GM21367 (cell line): ENCODE results near the gene MASP2.
"Not testable (repeated sequence)": the region's sequence is repeated elsewhere in the genome, so short reads cannot be mapped to it uniquely, and the experiment has no call there.

Source experiments
- ATAC-seq: cut with Tn5 transposase; IDR thresholded peaks from one replicate; pipeline ENCODE4 v1.9.1; 2021; ENCODE audit not compliant: unreplicated experiment

Gene MASP2

DNA sequence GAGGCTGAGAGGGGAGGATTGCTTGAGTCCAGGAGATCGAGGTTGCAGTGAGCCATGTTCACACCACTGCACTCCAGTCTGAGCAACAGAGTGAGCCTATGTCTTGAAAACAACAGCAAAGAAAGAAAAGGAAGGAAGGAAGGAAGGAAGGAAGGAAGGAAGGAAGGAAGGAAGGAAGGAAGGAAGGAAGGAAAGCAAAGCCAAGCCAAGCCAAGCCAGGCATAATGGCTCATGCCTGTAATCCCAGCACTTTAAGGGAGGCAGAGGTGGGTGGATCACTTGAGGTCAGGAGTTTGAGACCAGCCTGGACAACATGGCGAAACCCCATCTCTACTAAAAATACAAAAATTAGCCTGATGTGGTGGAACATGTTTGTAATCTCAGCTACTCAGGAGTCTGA lies 55.0 kb downstream of the MASP2 start:
- not testable (repeated sequence) for ATAC-seq

DNA sequence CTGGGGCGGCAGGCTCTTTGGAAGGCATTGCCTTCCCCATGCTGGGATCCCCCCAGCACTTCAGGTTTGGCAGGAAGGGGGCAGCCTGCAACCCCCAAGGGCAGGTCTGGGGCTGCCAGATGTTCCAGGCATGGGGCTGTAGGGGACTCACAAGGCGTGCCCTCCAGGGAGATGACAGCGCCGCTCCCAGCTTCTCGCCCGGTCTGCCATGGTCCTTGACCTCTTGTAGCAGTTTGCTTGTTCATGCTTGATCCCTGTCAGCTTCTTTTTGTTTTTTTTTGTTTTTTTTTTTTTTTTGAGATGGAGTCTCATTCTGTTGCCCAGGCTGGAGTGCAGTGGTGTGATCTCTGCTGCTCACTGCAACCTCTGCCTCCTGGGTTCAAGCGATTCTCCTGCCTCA lies 56.2 kb downstream of the MASP2 start:
- ATAC-seq, result no peak

DNA sequence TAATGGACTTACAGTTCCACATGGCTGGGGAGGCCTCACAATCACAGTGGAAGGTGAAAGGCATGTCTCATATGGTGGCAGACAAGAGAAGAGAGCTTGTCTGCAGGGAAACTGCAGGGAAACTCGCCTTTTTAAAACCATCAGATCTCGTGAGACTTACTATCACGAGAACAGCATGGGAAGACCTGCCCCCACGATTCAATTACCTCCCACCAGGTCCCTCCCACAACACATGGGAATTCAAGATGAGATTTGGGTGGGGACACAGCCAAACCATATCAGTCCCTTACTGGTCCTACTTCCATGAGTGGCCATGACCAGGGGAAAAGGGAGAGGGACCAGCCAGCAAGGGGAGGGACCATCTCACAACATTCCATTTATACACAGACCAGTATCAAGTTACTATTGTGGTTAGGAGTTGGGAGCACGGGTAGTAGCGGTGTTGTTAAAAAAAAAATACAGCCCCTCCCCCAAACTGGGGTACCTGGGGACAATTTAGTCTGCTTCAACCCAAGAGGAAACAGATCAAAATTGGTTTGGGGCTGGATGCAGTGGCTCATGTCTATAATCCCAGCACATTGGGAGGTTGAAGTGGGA lies 57.0 kb downstream of the MASP2 start:
- not testable (repeated sequence) for ATAC-seq

DNA sequence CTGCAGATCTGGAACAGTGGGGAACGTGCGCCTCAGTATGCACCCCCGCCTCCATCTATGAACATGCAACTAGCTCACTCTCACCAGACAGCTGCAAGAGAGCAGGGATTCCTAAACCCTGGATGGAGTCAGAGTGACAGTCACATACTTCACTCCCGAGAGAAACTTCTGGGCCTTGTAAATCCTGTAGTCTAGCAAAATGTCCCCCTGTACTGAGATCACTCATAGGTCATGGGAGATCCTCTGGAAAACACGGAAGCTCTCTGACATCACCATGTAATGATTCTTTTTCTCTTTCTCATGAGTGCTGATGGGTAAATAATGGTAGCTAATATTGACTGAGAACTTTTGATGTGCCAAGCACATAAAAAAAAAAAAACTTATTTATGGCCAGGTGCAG lies 57.9 kb downstream of the MASP2 start:
- no peak for ATAC-seq

DNA sequence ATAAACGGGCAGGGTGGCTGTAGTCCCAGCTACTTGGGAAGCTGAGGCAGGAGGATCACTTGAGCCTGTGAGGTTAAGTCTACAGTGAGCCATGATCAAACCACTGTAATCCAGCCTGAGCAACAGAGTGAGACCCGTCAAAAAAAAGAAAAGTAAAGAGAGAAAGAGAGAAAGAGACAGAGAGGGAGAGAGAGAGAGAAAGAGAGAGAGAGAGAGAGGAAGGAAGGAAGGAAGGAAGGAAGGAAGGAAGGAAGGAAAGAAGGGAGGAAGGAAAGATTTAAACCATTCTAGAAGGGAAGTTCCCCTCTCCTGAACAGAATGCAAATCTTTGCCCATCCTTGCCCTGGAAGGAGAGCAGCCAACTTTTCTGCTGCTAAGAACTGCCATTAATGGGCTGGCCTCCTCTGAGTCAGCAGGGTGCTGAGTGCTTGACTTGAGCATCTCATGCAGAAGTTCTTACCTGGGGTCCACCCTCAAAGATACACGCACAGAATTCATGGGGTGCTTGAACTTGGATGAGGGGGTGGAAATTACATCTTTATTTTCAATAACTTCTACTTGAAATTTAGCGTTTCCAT lies 59.1 kb downstream of the MASP2 start:
- no peak for ATAC-seq

DNA sequence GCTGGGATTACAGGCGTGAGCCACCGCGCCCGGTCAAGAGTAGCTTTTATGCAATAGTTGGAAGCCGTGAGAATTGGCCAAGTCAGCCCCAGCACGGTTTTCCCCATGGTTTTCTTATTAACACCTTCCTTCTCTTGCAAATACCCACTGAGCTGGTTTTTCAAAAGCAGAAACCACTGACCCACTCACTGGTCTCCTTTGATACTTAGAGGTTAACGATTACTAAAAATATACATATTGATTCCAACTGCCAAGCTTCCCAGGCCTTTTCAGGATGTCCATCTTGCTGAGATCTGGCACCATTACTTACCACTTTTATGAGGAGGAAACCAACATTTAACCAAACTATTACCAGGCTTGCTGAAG lies 60.5 kb downstream of the MASP2 start:
- ATAC-seq, result no peak

DNA sequence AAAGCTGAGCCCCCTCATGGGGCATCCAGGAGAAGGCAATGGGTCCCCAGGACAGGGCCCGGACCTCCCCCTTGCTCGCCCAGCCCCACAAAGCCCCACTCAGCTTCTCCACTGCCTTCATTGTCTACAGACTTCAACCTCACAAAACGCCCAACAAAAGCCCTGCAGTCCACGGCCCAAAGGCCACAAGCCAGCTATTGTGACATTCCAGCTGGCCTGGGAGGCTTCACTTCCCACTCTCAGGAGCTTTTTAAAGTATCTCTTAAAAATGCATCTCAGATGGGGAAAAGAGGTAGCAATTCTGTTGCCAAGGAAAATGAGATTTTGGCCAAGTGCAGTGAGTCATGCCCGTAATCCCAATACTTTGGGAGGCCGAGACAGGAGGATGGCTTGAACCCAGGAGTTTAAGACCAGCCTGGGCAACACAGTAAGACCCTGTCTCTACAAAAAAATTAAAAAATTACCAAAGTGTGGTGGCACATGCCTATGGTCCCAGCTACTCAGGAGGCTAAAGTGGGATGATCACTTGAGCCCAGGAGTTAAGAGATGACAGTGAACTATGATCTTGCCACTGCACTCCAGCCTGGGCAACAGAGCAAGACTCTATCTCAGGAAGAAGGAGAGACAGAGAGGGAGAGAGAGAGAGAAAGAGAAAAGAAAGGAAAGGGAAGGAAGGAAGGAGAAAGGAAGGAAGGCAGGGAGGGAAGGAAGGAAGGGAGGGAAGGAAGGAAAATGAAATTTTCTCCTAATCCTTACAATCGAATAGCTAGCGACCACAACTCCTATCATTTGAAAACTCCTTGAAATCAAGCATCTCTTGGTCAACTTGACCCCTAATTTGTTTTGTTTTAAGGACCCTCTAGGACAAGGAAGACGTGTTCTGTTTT lies 66.0 kb downstream of the MASP2 start:
- no peak for ATAC-seq

DNA sequence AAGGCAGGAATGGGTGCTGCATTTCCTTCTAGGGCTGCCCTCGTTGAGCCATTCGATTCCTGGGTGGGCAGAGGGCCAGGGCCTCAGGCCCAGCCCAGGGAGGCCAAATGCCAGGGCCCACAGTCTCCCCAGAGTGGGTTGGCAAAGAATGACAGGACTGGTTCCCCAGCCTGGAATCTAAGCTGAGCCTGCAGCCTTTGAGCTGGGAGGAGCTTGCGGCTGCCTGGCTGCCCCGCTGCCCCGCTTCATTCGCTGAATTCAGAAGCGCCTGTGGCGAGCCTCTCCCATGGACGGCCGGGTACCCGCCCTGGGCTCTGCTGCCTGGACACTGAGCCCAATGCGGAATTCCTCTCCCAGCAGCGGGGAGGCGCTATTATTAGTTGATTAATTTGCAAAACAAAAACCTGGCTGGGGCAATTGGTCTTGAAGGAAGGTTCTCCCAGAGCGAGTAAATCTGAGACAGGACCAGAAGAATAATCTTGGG lies 66.9 kb downstream of the MASP2 start:
- no peak for ATAC-seq

DNA sequence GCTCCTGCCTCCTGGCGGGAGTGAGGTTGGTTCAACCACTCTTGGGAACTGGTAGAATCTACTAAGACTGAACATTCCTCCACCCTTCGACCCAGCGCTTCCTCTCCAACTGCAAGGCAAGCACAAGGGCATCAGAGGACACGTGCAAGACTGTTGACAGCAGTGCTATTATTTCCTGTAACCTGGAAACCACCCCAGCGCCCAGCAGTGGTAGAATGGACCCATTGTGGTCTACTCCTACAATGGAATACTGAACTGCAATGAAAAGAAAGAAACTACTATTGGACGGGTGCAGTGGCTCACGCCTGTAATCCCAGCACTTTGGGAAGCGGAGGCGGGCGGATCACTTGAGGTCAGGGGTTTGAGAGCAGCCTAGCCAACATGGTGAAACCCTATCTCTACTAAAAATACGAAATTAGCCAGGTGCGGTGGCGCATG lies 67.5 kb downstream of the MASP2 start:
- ATAC-seq, result no peak

DNA sequence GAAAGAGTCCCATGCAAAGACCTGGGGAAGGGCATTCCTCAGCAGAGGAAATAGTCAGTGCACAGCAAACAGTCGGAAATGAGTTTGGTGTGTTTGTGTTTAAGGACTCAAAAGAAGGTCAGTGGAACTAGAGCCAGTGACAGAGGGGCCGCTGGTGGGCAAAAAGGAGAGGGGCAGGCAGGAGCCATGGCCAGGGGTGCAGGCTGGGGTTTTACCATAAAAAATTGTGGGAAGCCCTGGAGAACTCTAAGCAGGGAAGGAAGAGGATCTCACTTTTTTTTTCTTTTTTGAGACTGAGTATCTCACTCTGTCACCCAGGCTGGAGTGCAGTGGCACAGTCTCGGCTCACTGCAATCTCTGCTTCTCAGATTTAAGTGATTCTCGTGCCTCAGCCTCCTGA lies 68.3 kb downstream of the MASP2 start:
- ATAC-seq, result no peak
